SJCRH30 (cell line): ENCODE measurements around the gene XKR7. TPM values are rescaled to one million over a fixed set of nuclear protein-coding genes. Genes with fewer than 3 reads are reported as not detected.
"Not testable (repeated sequence)": the region's sequence is repeated elsewhere in the genome, so short reads cannot be mapped to it uniquely, and the experiment has no call there.

Source experiments
- DNase-seq, 2 experiments: peaks; one replicate each; pipeline ENCODE4 v3.0.0-alpha.2; 2015 to 2020
- H3K27ac ChIP-seq: fragments of 250-450 bp; sonication (Bioruptor Pico); 2 replicates; pipeline ENCODE4 v1.5.1; 2020; ENCODE audit warnings: mild to moderate bottlenecking, moderate library complexity
- H3K27me3 ChIP-seq: fragments of 250-450 bp; sonication (Bioruptor Pico); 2 replicates; pipeline ENCODE4 v1.5.1; 2020; ENCODE audit warnings: mild to moderate bottlenecking, moderate library complexity
- H3K36me3 ChIP-seq: fragments of 250-450 bp; sonication (Bioruptor Pico); 2 replicates; pipeline ENCODE4 v1.5.1; 2020; ENCODE audit warnings: mild to moderate bottlenecking, moderate library complexity
- H3K4me1 ChIP-seq: fragments of 250-450 bp; sonication (Bioruptor Pico); 2 replicates; pipeline ENCODE4 v1.5.1; 2020; ENCODE audit warnings: mild to moderate bottlenecking, moderate library complexity
- H3K4me3 ChIP-seq: fragments of 250-450 bp; sonication (Bioruptor Pico); 2 replicates; pipeline ENCODE4 v1.5.1; 2020; ENCODE audit warnings: mild to moderate bottlenecking, moderate library complexity
- H3K9me3 ChIP-seq: fragments of 250-450 bp; sonication (Bioruptor Pico); replicated peaks from 2 replicates; pipeline ENCODE4 v1.5.1; 2020; ENCODE audit warnings: mild to moderate bottlenecking, moderate library complexity
- total RNA-seq: library from RNA; depleted of rRNA; stranded (reverse); fragments of >200 nt; shearing (Covaris generic); gene quantifications from 2 replicates; pipeline ENCODE4 v1.2.3, GENCODE V29; 2014

The XKR7 gene
- total RNA-seq, 1 experiment from 2014 or later = 0.02 TPM

DNA sequence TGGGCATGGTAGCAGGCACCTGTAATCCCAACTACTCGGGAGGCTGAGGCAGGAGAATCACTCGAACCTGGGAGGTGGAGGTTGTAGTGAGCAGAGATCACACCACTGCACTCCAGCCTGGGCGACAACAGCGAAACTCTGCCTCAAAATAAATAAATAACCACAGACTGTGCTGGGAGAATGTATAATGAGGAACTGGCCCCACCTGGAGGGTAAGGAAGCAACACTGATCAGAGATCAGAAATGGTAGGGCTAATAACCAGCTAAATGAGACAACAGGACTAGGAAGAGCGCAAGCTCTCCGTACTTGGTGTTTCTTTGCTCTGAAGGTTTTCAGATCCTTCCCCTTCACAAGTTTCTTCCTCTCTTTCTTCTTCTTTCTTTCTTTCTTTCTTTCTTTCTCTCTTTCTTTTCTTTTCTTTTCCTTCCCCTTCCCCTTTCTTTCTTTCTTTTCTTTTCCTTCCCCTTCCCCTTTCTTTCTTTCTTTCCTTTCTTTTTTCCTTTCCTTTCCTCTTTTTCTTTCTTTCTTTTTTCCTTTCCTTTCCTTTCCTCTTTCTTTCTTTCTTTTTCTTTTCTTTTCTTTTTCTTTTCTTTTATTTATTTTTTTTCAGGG is 56.8 kb downstream of the XKR7 start:
- no peak for DNase-seq

GRCh38 chr20:32027643-32028042 is 59.7 kb downstream of the XKR7 start:
- Histone ChIP-seq H3K27ac (no peak overlapping the region), H3K36me3 (no peaks in the 10 kb centered on the region), H3K4me1 (peaks cover 10% of the 10 kb centered on the region; the same call in 1 of the 2 replicates), H3K4me3 (no peak overlapping the region), H3K27me3 (no peaks in the 10 kb centered on the region; the same call in 1 of the 2 replicates), H3K9me3 (no peaks in the 10 kb centered on the region)
- DNase-seq = no peak

More for the DNA sequence above, 56.8 kb downstream of the XKR7 start:
- Histone ChIP-seq H3K27me3 (no peaks in the 10 kb centered on the region), H3K36me3 (no peaks in the 10 kb centered on the region), H3K4me1 (peaks cover 18% of the 10 kb centered on the region), H3K27ac (no peak overlapping the region), H3K9me3 (no peaks in the 10 kb centered on the region), H3K4me3 (no peak overlapping the region)

- no peaks in the 10 kb centered on the region for H3K36me3 ChIP-seq
- H3K4me1 ChIP-seq = peaks cover 10% of the 10 kb centered on the region; the same call in 1 of the 2 replicates
- no peaks in the 10 kb centered on the region; the same call in 1 of the 2 replicates for H3K27me3 ChIP-seq
- H3K4me3 ChIP-seq = peak overlapping the region; percentile 32
- H3K9me3 ChIP-seq = no peaks in the 10 kb centered on the region
- no peak overlapping the region for H3K27ac ChIP-seq
- peak; percentile 72 to 84 for DNase-seq
Observed at GRCh38 chr20:32028647-32029372, 60.9 kb downstream of the XKR7 start.

- Histone ChIP-seq H3K4me3 (no peak overlapping the region), H3K36me3 (no peaks in the 10 kb centered on the region), H3K9me3 (no peaks in the 10 kb centered on the region), H3K27ac (no peak overlapping the region), H3K4me1 (peaks cover 10% of the 10 kb centered on the region; the same call in 1 of the 2 replicates), H3K27me3 (no peaks in the 10 kb centered on the region; the same call in 1 of the 2 replicates)
- DNase-seq = peak in 1 of 2 experiments; percentile 36
Observed at GRCh38 chr20:32029561-32029960, 61.6 kb downstream of the XKR7 start.

- no peak overlapping the region for H3K27ac ChIP-seq
- H3K4me1 ChIP-seq = peaks cover 10% of the 10 kb centered on the region; the same call in 1 of the 2 replicates
- no peak overlapping the region for H3K4me3 ChIP-seq
- DNase-seq = peak; percentile 94
- no peaks in the 10 kb centered on the region for H3K36me3 ChIP-seq
- no peaks in the 10 kb centered on the region; the same call in 1 of the 2 replicates for H3K27me3 ChIP-seq
- H3K9me3 ChIP-seq = no peaks in the 10 kb centered on the region
Observed at GRCh38 chr20:32031007-32031958, 63.3 kb downstream of the XKR7 start.

- Histone ChIP-seq H3K9me3 (no peaks in the 10 kb centered on the region), H3K4me1 (peaks cover 10% of the 10 kb centered on the region; the same call in 1 of the 2 replicates), H3K4me3 (no peak overlapping the region), H3K36me3 (no peaks in the 10 kb centered on the region), H3K27ac (no peak overlapping the region), H3K27me3 (no peaks in the 10 kb centered on the region; the same call in 1 of the 2 replicates)
- no peak for DNase-seq
Observed at GRCh38 chr20:32033316-32033715, 65.4 kb downstream of the XKR7 start.

DNA sequence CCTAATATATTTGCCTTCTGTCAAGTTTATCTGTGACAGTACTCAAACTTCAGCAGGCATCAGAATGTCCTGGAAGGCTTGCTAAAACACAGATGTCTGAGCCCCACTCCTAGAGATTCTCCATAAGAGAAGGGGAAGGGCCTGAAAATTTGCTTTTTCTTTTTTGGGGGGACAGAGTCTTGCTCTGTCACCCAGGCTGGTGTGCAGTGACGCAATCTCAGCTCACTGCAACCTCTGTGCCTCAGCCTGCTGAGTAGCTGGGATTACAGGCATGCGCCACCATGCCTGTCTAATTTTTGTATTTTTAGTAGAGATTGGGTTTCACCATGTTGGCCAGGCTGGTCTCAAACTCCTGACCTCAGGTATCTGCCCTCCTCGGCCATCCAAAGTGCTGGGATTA is 65.8 kb downstream of the XKR7 start:
- not testable (repeated sequence) for H3K4me3 ChIP-seq, H3K27me3 ChIP-seq

DNA sequence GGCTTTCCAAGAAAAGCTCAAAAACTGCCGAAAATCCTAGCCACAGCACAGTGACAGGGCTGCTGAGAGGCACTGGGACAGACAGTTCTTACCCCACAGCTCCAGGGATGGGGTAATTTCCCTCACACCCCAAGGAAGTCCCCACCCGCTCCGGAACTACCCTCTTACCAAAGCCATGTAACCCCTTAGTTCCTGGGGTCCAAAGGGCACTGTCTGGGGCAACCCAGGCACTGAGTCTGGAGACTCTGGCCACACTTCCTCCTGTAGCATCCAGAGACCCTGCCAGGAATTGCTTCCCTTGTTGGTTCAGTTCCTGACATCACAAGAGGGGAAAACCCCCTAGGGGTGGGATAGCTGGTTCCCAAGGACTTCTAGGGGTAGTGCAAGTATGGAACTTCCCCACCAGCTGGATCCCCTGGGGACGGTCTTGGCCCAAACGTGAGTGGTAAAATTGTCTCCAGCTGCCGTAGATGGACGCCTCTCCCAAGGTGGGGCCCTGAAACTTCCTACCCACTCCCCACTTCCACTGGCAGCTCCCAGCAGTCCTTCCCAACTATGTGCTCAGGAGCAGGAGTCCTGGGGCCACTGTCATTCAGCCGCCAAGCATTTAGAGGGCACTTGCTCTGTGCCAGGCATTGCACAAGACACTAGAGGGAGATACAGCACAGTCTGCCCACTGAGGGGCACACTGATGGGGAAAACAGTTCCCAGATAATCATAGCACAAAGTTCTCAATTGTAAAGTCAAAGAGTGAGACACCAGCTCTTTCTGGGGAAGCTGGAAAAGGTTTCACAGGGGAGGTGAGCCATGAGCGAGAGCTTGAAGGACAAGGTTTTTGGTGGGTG is 66.9 kb downstream of the XKR7 start:
- Histone ChIP-seq H3K27me3 (no peaks in the 10 kb centered on the region; the same call in 1 of the 2 replicates), H3K9me3 (no peaks in the 10 kb centered on the region)

More for the DNA sequence above, 65.8 kb downstream of the XKR7 start:
- H3K9me3 ChIP-seq, DNase-seq, H3K36me3 ChIP-seq, H3K4me1 ChIP-seq, H3K27ac ChIP-seq: not testable (repeated sequence)

DNA sequence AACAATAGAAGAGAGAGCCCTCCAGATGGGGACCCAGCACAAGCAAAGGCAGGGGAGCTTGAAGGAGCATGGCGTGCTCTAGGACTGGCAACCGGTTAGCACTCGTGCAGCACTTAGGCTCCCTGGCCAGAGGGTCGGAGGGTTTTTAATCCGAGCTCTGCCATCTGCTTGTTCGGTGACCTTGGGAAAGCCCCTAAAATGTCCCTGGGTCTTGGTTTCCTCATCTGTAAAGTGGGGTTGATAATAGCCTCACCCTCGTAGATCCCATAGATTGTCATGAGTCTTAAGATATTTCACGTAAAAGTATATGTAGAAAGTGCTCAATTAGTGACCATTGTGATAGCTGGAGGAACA is 67.5 kb downstream of the XKR7 start:
- DNase-seq = no peak
- no peaks in the 10 kb centered on the region for H3K9me3 ChIP-seq
- H3K27me3 ChIP-seq = no peaks in the 10 kb centered on the region; the same call in 1 of the 2 replicates
- no peak overlapping the region for H3K4me3 ChIP-seq
- H3K4me1 ChIP-seq = no peaks in the 10 kb centered on the region
- H3K36me3 ChIP-seq = no peaks in the 10 kb centered on the region
- no peak overlapping the region for H3K27ac ChIP-seq

More for the DNA sequence above, 66.9 kb downstream of the XKR7 start:
- H3K4me3 ChIP-seq = no peak overlapping the region
- H3K36me3 ChIP-seq = no peaks in the 10 kb centered on the region
- H3K4me1 ChIP-seq = no peaks in the 10 kb centered on the region
- no peak overlapping the region for H3K27ac ChIP-seq
- no peak for DNase-seq

DNA sequence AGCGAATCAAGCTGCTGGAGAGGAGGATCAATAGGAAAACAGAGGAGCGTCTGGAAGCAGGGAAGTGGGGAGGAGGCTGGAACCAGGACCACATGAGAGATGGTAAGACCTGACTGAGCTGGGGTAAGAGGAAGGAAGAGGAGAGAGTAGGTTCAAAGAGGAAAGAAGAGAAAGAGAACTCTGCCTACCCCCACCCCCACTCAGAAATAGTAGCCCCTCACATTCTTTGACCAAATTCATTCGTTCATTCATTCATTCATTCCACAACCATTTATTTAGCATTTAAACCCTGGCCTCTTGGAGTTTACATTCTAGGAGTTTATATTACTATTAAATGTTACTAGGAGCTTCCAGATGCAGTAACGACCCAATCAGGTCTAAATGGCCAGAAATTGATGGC is 68.3 kb downstream of the XKR7 start:
- Histone ChIP-seq H3K27me3 (no peaks in the 10 kb centered on the region; the same call in 1 of the 2 replicates), H3K27ac (no peak overlapping the region), H3K36me3 (no peaks in the 10 kb centered on the region), H3K4me1 (no peaks in the 10 kb centered on the region), H3K4me3 (no peak overlapping the region), H3K9me3 (no peaks in the 10 kb centered on the region)
- DNase-seq = no peak

DNA sequence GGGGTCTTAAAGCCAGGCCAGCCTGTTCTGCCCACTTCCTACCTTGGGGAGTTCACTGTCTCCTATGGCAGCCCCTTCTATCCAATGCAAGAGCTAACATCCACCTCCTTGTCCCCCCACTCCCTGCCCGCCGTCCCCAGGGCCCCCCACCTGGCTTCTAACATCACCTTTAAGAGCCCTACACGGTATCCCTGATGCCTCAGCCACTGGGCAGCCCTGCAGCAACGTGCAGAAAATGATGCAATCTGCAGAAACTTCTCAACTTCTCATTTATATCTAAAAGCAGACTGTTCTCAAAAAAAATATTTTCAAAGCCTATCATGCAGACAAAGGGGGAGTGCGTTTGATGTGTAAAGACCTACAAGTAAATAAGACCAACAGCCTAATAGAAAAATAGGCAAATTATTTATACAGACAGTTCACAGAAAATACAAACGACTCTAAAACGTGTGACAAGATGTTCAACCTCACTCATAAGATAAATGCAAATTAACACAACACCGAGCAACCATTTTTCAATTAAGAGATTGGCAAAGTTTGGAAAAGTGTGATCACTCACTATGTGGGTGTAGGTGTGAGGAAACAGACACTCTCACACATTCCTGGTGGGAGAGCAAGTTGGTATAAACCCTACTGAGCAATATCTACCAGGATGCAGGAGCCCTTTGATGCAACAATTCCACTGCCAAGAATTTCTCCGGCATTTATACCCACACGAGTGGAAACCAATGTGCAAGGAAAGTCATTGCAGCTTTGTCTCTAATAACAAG is 69.0 kb downstream of the XKR7 start:
- Histone ChIP-seq H3K4me1 (no peaks in the 10 kb centered on the region), H3K36me3 (no peaks in the 10 kb centered on the region), H3K27me3 (no peaks in the 10 kb centered on the region; the same call in 1 of the 2 replicates), H3K9me3 (no peaks in the 10 kb centered on the region), H3K27ac (no peak overlapping the region), H3K4me3 (no peak overlapping the region)
- no peak for DNase-seq

DNA sequence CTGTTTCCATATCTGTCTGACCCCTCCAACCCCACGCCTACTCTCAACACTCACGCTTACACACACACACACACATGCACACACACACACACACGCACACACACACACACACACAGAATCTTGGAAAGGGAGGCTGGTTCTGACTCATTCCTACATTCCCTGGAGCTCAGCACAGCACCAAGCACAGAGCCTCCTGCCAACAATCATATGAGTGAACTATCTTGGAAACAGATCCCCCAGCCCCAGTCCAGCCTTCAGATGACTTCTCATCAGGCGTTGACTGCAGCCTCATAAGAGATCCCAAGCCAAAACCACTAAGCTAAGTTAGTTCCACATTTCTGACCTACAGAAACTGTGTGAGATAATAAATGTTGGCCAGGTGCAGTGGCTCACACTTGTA is 70.0 kb downstream of the XKR7 start:
- H3K27ac ChIP-seq = no peak overlapping the region
- no peaks in the 10 kb centered on the region for H3K27me3 ChIP-seq
- no peaks in the 10 kb centered on the region for H3K9me3 ChIP-seq
- no peaks in the 10 kb centered on the region for H3K36me3 ChIP-seq
- DNase-seq = no peak
- no peak overlapping the region for H3K4me3 ChIP-seq
- H3K4me1 ChIP-seq = no peaks in the 10 kb centered on the region

GRCh38 chr20:32040142-32040953 is 72.4 kb downstream of the XKR7 start:
- H3K36me3 ChIP-seq = no peaks in the 10 kb centered on the region
- no peaks in the 10 kb centered on the region for H3K27me3 ChIP-seq
- H3K27ac ChIP-seq = no peak overlapping the region
- peak; percentile 82 to 87 for DNase-seq
- no peaks in the 10 kb centered on the region for H3K4me1 ChIP-seq
- H3K4me3 ChIP-seq = no peak overlapping the region
- H3K9me3 ChIP-seq = no peaks in the 10 kb centered on the region
